SK-N-MC (cell line): Measurements from ENCODE around the gene CHID1.

Source experiments
- DNase-seq: peaks from one replicate; pipeline ENCODE4 v3.0.0-alpha.2; 2011; ENCODE audit warnings: low read depth, low spot score
- H3K27ac ChIP-seq: fragments of 200-600 bp; sonication (generic); 2 replicates; pipeline ENCODE4 v1.5.1; 2016; ENCODE audit warnings: mixed run types
- H3K36me3 ChIP-seq: fragments of 200-600 bp; sonication (generic); 2 replicates; pipeline ENCODE4 v1.6.1; 2017; ENCODE audit warnings: antibody characterized with exemption, low read length, mixed read lengths; ENCODE audit not compliant: insufficient read depth
- H3K4me3 ChIP-seq: fragments of 200-600 bp; sonication (generic); 2 replicates; pipeline ENCODE4 v1.5.1; 2016
- H3K9ac ChIP-seq: fragments of 200-600 bp; sonication (generic); 2 replicates; pipeline ENCODE4 v1.8.0; 2017; ENCODE audit warnings: mixed run types, mixed read lengths; ENCODE audit not compliant: insufficient read length
- H3K9me3 ChIP-seq: fragments of 200-600 bp; sonication (generic); 2 replicates; pipeline ENCODE4 v1.6.1; 2017; ENCODE audit warnings: low read depth, mild to moderate bottlenecking, antibody characterized with exemption, low read length, moderate library complexity, mixed read lengths
- EZH2 ChIP-seq: fragments of 200-600 bp; sonication (generic); IDR thresholded peaks from one replicate; pipeline ENCODE4 v1.6.1; 2017; ENCODE audit warnings: antibody characterized with exemption
- FOXP2 ChIP-seq: optimal IDR thresholded peaks from 2 replicates; pipeline ENCODE3; 2011; ENCODE audit warnings: mild to moderate bottlenecking, moderate library complexity; ENCODE audit not compliant: insufficient read depth; ENCODE audit errors: extremely low read length, control extremely low read depth
- POLR2AphosphoS5 ChIP-seq: IDR thresholded peaks from 2 replicates; pipeline ENCODE4 v1.6.1; 2012; ENCODE audit warnings: mild to moderate bottlenecking, low read depth, low read length, borderline replicate concordance

CHID1 gene

DNA sequence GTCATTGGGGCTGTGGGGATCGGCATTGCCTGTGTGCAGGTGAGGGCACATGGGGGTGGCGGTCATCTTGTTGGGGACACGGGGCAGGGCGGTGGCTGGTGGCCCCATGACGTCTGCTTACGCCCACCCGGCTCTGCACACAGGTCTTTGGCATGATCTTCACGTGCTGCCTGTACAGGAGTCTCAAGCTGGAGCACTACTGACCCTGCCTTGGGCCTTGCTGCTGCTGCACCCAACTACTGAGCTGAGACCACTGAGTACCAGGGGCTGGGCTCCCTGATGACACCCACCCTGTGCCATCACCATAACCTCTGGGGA is 72.7 kb downstream of the CHID1 start:
- no peak for TF ChIP-seq EZH2
- DNase-seq, result no peak
- Histone ChIP-seq H3K36me3 (peaks cover 37% of the 10 kb centered on the region), H3K9ac (no peak overlapping the region), H3K4me3 (no peak overlapping the region), H3K27ac (no peak overlapping the region), H3K9me3 (no peaks in the 10 kb centered on the region)

DNA sequence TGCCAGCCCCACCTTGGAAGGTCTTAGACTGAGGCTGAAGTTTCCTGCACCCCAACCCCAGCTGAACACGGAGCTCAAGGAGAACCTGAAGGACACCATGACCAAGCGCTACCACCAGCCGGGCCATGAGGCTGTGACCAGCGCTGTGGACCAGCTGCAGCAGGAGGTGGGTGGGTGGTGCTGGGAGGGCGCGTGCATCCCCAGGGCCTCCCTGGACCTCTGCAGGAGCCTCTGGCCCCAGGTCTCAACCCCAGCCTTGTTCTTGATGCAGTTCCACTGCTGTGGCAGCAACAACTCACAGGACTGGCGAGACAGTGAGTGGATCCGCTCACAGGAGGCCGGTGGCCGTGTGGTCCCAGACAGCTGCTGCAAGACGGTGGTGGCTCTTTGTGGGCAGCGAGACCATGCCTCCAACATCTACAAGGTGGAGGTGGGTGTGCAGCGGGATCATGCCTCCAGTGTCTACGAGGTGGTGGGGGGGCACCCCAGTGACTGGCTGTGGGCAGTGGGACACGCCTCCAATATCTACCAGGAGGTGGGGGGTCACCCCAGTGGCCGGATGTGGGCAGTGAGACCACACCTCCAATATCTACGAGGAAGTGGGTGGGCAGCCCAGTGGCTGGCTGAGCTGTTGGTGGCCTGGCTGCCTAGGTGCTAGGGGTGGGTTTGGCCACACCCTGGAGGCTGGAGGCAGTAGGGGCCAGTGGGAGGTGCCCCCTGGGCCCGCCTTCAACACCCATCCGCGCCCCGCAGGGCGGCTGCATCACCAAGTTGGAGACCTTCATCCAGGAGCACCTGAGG is 73.2 kb downstream of the CHID1 start:
- Histone ChIP-seq H3K27ac (no peak overlapping the region), H3K4me3 (no peak overlapping the region), H3K9ac (no peak overlapping the region), H3K36me3 (peaks cover 37% of the 10 kb centered on the region), H3K9me3 (no peaks in the 10 kb centered on the region)
- peak; percentile 55 for TF ChIP-seq POLR2AphosphoS5
- TF ChIP-seq EZH2, result no peak
- no peak for DNase-seq

DNA sequence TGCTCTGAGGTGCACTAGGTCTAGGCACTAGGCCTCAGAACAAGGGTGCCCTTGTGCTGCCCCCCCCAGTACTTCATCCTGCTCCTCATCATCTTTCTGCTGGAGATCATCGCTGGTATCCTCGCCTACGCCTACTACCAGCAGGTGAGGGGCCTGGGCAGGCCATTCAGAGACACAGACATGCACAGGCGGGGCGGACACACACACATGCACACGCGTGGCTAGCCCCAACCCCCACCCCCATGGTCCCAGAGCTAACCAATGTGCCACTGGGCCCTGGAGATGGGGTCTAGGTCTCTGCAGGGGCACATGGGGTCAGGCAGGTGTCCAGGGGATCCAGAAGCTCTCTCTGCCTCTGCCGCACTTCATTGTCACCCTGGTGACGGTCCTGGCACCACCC is 73.9 kb downstream of the CHID1 start:
- TF ChIP-seq EZH2 (no peak), POLR2AphosphoS5 (no peak), FOXP2 (no peak)
- H3K9ac ChIP-seq, result no peak overlapping the region
- no peak overlapping the region for H3K27ac ChIP-seq
- no peak for DNase-seq
- no peak overlapping the region for H3K4me3 ChIP-seq
- no peaks in the 10 kb centered on the region for H3K9me3 ChIP-seq
- H3K36me3 ChIP-seq, result peaks cover 37% of the 10 kb centered on the region

DNA sequence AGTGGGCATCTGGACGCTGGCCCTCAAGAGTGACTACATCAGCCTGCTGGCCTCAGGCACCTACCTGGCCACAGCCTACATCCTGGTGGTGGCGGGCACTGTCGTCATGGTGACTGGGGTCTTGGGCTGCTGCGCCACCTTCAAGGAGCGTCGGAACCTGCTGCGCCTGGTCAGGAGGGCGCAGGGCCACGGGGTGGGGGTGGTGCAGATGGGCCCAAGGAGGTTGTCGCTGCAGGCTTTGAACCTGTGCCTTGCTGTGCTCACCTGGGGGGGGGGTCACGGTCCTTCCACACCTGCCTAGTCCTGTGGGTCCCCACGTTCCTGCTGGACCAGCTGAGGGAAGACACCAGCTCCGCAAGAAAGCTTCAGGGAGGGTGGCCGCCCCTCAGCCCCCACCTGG is 74.3 kb downstream of the CHID1 start:
- Histone ChIP-seq H3K4me3 (no peak overlapping the region), H3K9ac (no peak overlapping the region), H3K36me3 (peaks cover 37% of the 10 kb centered on the region), H3K9me3 (no peaks in the 10 kb centered on the region), H3K27ac (no peak overlapping the region)
- TF ChIP-seq POLR2AphosphoS5 (no peak), FOXP2 (no peak), EZH2 (no peak)
- DNase-seq, result no peak

DNA sequence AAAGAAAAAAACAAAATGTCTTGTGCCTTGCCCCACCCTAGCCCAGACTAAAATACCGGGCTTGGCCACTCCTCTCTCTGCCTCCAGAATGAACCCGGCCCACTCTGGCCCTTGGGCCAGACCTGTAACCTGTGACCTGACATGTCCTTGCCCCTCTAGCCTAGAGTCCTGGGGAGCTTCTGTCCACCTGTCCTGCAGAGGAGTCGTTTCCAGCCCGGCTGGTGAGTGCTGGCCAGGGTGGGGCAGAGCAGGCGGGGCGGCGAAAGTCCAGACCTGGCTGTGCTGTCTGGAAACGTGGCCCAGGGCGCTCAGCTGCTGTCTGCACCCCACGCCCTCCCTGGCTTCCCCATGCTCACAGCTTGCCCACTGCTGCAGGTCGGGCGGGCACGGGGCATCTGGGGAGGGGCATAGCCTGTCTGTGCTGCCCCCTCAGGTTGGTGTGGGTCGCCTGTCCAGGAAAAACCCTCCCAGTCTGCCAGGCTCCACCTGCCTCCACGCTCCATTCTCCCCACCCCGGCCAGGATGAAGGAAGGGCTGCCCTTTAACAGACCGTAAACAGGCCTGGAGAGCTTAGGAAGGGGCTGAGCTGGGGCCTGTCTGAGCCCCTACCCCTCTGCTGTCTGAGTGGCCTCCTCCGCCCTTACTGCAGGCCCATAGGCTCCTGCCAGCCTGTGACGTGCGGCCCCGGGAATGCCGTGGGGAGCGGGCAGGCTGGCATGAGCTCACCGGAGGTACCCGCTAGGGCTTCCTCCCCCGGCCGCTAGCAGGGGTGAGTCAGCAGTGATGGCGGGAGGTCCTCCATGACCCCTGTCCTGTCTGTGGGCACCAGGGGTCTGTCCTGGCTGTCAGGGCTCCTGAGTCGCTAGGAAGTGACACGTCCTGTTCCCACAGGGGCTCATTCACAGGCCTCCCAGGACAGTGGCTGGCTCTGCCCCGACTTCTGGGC is 76.0 kb downstream of the CHID1 start:
- Histone ChIP-seq H3K9ac (no peak overlapping the region), H3K9me3 (no peaks in the 10 kb centered on the region), H3K36me3 (peaks cover 28% of the 10 kb centered on the region), H3K27ac (no peak overlapping the region), H3K4me3 (no peak overlapping the region)
- TF ChIP-seq EZH2 (no peak), POLR2AphosphoS5 (no peak), FOXP2 (no peak)
- no peak for DNase-seq

DNA sequence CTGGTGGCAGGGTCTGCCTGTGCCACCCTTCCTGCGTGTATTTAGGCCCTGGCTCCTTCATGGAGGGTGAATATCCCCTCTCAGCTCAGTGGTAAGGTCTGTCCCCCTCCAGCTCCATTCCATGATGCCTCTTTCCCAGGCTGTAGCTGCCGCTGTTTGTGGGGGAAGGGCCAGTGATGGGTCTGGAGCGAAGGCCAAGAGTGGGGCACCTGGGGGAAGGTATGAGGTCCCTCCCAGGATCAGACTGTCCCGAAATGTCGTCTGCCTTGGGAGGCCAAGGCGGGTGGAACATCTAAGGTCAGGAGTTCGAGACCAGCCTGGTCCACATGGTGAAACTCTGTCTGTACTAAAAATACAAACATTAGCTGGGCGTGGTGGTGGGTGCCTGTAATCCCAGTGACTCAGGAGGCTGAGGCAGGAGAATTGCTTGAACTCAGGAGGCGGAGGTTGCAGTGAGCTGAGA is 76.7 kb downstream of the CHID1 start:
- no peak overlapping the region for H3K27ac ChIP-seq
- no peaks in the 10 kb centered on the region for H3K9me3 ChIP-seq
- peak overlapping the region; percentile 67 for H3K9ac ChIP-seq
- TF ChIP-seq POLR2AphosphoS5, result no peak
- no peak for TF ChIP-seq EZH2
- no peak for TF ChIP-seq FOXP2
- H3K36me3 ChIP-seq, result peaks cover 20% of the 10 kb centered on the region
- no peak for DNase-seq
- H3K4me3 ChIP-seq, result peak overlapping the region; percentile 78

DNA sequence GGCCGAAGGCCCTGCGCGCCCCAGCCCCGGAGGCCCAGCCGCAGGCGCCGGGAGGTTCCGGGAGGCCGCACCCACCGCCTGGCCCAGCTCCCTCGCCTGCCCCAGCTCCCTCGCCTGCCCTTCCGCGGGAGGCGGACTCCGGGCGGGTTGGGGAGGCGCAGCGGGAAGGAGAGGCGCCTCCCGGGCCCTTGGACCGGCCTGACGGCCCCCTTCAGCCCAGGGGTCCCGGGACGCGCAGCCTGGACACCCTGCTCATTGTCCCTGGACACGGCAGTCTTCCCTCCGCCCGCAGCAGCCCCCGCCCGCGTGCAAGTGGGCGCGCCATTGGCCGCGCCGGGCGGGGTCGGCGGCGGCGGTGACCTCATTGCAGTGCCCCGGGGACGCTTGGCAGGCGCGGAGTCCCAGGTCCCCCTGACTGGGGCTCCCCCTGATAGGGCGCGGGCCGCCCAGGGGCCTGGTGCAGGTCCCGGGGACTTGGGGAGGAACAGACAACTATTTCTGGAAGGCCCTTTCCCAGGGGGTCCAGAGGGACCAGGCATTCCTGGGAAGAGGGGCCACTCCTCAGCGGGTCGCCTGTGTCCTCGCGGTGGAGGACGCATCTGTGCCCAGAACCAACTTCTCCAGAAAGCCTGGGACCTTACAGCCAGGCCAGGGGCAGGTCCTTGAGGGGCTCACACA is 77.4 kb downstream of the CHID1 start:
- H3K9ac ChIP-seq, result peak overlapping the region; percentile 67
- no peaks in the 10 kb centered on the region for H3K9me3 ChIP-seq
- H3K27ac ChIP-seq, result no peak overlapping the region
- H3K36me3 ChIP-seq, result peaks cover 15% of the 10 kb centered on the region; the same call in 1 of the 2 replicates
- DNase-seq, result no peak
- TF ChIP-seq POLR2AphosphoS5 (no peak), FOXP2 (no peak), EZH2 (no peak)
- peak overlapping the region; percentile 78 for H3K4me3 ChIP-seq

DNA sequence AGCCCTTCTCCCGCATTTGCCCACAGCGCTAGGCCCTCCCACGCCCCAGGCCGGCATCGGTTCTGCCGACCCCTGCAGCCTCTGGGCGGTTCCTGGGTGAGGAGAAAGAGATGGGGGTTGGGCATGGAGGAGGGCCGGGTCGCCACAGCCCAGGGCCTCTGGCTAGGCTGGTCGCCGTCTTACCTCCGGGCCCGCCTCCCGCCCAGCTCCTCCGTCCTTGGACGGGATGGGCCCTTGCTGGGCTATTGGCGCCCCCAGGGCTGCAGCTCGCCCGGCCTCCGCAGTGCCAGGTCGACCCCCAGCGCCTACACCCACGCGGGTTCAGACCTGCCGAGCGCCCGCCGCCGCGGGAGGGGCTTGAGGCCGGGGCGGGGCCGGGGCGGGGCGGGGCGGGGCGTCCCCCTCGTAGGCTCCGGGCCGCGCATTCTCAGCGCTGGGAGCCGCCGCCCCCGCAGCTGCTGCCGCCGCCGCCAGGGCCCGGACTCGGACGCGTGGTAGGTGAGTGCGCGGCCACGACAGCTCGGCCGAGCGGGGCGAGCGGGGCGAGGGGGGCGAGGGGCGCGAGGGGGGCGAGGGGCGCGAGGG is 78.0 kb downstream of the CHID1 start, which contains the start of gene CD151:
TSS of gene CD151 (plus strand) at position 424 of the 585 bp plus-strand sequence. CDS start 3,118 bp downstream, outside the sequence.
- DNase-seq, result no peak
- TF ChIP-seq FOXP2 (no peak), EZH2 (no peak), POLR2AphosphoS5 (peak; percentile 60; the same call in 1 of the 2 replicates)
- peak within 1 kb of the TSS; percentile 67 for H3K9ac ChIP-seq
- H3K36me3 ChIP-seq, result peaks cover 10% of the 10 kb centered on the region; the same call in 1 of the 2 replicates
- no peaks in the 10 kb centered on the region for H3K9me3 ChIP-seq
- no peak within 1 kb of the TSS for H3K27ac ChIP-seq
- peak within 1 kb of the TSS; percentile 84 for H3K4me3 ChIP-seq
